Measurements from ENCODE around the gene OR9A2.

The OR9A2 gene

GRCh38 chr7:143046426-143046851, 19.5 kb upstream of the OR9A2 start:
- in situ Hi-C loops (cut with HindIII; ENCODE audit: low sequenced_read_pairs): no loop called here
- TF ChIP-seq, protein P1, sequence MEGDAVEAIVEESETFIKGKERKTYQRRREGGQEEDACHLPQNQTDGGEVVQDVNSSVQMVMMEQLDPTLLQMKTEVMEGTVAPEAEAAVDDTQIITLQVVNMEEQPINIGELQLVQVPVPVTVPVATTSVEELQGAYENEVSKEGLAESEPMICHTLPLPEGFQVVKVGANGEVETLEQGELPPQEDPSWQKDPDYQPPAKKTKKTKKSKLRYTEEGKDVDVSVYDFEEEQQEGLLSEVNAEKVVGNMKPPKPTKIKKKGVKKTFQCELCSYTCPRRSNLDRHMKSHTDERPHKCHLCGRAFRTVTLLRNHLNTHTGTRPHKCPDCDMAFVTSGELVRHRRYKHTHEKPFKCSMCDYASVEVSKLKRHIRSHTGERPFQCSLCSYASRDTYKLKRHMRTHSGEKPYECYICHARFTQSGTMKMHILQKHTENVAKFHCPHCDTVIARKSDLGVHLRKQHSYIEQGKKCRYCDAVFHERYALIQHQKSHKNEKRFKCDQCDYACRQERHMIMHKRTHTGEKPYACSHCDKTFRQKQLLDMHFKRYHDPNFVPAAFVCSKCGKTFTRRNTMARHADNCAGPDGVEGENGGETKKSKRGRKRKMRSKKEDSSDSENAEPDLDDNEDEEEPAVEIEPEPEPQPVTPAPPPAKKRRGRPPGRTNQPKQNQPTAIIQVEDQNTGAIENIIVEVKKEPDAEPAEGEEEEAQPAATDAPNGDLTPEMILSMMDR (IDR thresholded peaks at IDR 0.05; ENCODE audit: low read depth, low read length, missing control alignments): no peak
- DNase-seq (ENCODE audit: low read depth): no peak

GRCh38 chr7:143043391-143043790, 16.5 kb upstream of the OR9A2 start:
- no peak for DNase-seq (ENCODE audit: low read depth)
- in situ Hi-C loops (cut with HindIII; ENCODE audit: low sequenced_read_pairs): no loop called here
- TF ChIP-seq, protein P1 (IDR thresholded peaks at IDR 0.05; ENCODE audit: low read depth, low read length, missing control alignments): no peak
- no peak overlapping the region for H3K4me3 ChIP-seq (ENCODE audit: low read depth, low read length)

More at GRCh38 chr7:143046426-143046851, 19.5 kb upstream of the OR9A2 start:
- no peak overlapping the region for H3K4me3 ChIP-seq (ENCODE audit: low read depth, low read length)

- in situ Hi-C loops (cut with HindIII; ENCODE audit: low sequenced_read_pairs): no loop called here
- H3K4me3 ChIP-seq (ENCODE audit: low read depth, low read length): no peak overlapping the region
- TF ChIP-seq, protein P1 (IDR thresholded peaks at IDR 0.05; ENCODE audit: low read depth, low read length, missing control alignments): no peak
These were observed 15.9 kb upstream of the OR9A2 start for GRCh38 chr7:143042790-143043271.

DNA sequence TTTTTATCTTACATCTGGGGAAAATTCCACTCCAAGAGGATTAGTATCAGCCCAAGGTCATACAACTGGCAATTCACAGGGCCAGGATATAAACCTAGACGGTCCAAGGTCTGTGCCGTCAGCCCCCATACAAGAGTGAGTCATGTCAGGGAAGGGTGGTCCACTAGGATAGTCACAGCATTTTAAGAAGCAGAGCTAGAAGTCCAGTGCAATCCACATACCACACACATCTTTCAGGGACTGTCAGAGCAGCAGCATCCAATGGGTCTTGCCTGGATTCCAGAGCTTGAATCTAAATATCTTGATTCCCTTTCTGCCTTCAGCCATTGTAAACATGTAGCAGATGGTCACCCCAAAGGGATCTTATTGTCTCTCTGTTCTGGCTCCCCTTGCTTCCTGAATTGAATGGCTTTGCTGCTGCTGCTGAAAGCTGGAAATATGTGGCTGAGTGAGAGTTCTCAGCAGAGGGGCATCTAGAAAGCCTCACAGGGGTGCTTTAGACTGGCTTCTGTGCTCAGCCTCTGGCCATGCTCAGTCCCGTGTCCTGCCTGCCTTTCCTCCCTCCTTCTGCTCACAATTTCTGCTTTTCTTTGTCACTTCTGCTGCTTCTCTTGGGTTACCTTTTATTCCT, 15.3 kb upstream of the OR9A2 start:
- TF ChIP-seq, protein P1 (IDR thresholded peaks at IDR 0.05; ENCODE audit: low read depth, low read length, missing control alignments): no peak
- no peak overlapping the region for H3K4me3 ChIP-seq (ENCODE audit: low read depth, low read length)
- no peak for DNase-seq (ENCODE audit: low read depth)
- in situ Hi-C loops (cut with HindIII; ENCODE audit: low sequenced_read_pairs): no loop called here

More at GRCh38 chr7:143042790-143043271, 15.9 kb upstream of the OR9A2 start:
- DNase-seq (ENCODE audit: low read depth): no peak

DNA sequence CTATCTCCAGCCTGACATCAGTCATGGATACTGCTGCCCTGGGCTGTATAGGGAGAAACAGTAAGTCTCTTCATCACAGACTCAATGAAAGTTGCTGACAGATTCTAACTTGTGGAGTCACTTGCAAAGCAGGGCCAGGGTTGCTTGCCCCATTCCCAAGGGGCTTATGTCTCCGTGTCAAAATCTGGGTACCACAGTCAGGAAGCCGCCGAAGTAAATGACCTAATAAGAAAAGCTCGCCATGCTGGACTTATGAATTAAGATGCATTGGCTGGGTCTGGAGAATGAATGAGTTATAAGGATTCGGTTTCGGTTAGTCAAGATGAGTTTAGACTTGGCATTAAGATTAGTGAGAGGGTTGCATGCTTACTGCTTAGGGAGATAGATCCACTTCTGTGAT, 14.4 kb upstream of the OR9A2 start:
- no peak for DNase-seq (ENCODE audit: low read depth)
- TF ChIP-seq, protein P1 (IDR thresholded peaks at IDR 0.05; ENCODE audit: low read depth, low read length, missing control alignments): no peak
- no peak overlapping the region for H3K4me3 ChIP-seq (ENCODE audit: low read depth, low read length)
- in situ Hi-C loops (cut with HindIII; ENCODE audit: low sequenced_read_pairs): no loop called here

DNA sequence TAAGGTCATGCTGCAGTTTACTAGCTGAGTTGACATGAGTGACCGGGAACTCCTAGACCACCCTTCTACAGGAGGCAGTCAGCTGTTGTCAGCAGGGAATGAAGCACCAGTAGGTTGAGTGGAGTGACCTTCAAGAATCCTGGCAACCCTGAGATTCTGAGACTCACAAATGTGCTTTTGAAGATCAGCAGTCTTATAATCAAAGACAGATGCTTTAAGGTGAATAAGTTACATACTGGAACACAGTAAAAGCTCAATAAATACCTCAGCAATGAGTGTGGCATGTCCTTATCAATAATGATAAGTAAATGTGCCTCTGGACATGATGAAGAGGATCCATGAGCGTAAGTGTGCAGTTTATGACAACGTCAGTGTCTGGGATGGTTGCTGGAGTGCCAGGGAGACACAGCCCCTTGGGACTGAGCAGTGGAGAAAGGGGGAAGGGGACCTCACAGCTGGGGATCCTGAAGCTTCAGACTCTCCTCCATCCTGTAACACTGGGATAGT, 13.3 kb upstream of the OR9A2 start:
- in situ Hi-C loops (cut with HindIII; ENCODE audit: low sequenced_read_pairs): no loop called here
- no peak for DNase-seq (ENCODE audit: low read depth)
- H3K4me3 ChIP-seq (ENCODE audit: low read depth, low read length): no peak overlapping the region
- TF ChIP-seq, protein P1 (IDR thresholded peaks at IDR 0.05; ENCODE audit: low read depth, low read length, missing control alignments): no peak
